Measurements from ENCODE around the gene FBRSL1.

- TF ChIP-seq CTCF (IDR thresholded peaks at IDR 0.05; ENCODE audit: low read depth, low read length) = no peak
- no peak for TF ChIP-seq MAX (IDR thresholded peaks at IDR 0.05; ENCODE audit: low read depth, low read length)
- TF ChIP-seq POLR2A (IDR thresholded peaks at IDR 0.05; ENCODE audit: extremely low read depth, insufficient read length) = no peak
Observed at GRCh38 chr12:132482771-132483170, 7.2 kb upstream of the FBRSL1 start.
